ENCODE results near the gene DLL4.
A peak's percentile ranks its signal among the peaks of the same experiment; 100 is the strongest.

DLL4 gene

DNA sequence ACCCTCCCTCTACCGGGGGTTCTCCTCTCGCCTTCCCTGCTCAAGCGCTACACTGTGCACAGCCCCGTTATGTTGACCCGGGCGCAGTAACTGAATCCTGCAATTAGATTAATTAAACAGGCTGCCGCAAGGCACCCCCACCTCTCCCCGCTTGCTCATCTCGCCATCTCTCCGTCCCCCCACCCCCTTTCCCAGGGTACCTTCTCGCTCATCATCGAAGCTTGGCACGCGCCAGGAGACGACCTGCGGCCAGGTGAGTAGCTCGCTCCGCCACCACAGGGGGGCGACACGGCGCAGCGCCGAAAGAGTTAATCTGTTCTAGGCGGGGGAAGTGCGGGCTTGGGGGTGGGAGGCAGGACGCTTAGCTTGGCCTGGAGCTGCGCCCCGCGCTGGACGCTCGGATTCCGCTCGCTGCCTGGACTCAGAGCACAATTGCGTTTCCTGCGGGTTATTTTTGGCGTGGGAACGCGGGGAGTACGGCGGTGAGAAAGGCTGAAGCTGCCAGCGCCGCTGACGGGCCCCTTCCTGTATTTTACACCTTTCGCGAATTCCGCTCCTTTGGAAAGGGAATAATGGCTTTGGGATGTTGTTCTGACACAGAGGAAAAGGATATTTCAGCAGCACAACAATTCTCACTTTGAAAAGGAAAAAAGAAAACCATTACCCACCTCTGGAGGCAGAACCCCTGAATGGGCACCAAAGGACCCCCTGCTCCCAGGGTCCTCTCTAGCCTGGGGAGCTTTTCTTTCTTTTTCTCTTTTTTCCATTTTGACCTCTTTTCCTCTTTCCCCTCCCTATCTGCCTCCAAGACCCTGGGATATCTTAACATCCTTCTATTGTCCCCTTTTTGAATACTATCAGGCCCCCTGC lies 1.5 kb downstream of the DLL4 start:
- TF ChIP-seq CTCF (IDR thresholded peaks at IDR 0.05; ENCODE audit: low read depth, low read length, missing control alignments): peak; percentile 34
- DNase-seq (ENCODE audit: low read depth): no peak
- H3K4me3 ChIP-seq (ENCODE audit: low read depth, low read length): peak overlapping the region; percentile 30
- in situ Hi-C loops (cut with HindIII; ENCODE audit: low sequenced_read_pairs): no loop called here

DNA sequence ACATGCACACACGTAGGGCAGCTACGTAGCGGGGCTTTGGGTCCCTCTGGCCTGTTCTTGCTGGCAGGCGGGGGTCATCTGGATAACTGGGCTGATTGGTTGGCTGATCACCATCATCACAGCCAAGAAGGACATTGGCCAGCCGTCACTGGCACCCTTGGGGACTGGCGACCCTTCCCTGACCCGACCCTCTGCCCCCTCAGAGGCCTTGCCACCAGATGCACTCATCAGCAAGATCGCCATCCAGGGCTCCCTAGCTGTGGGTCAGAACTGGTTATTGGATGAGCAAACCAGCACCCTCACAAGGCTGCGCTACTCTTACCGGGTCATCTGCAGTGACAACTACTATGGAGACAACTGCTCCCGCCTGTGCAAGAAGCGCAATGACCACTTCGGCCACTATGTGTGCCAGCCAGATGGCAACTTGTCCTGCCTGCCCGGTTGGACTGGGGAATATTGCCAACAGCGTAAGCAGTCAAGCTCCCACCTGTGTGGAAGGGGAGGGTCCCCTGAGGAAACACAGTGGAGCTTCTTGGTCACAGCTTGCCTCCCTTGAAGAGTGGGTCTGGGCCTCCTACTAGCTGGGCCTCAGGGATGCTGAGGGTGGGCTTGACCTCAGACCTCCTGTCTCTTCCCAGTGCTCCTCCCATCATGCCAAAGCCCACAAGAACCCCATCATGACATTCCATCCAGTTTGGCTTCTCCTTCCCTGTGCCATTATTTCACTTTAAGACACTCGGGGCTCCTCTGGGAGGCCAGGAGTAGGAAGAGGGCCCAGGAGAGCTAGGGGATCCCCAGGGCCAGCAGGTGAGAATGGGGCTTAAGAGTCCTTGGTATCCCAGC lies 2.4 kb downstream of the DLL4 start:
- H3K4me3 ChIP-seq (ENCODE audit: low read depth, low read length): no peak overlapping the region
- DNase-seq (ENCODE audit: low read depth): no peak
- no peak for TF ChIP-seq CTCF (IDR thresholded peaks at IDR 0.05; ENCODE audit: low read depth, low read length, missing control alignments)
- in situ Hi-C loops (cut with HindIII; ENCODE audit: low sequenced_read_pairs): no loop called here

DNA sequence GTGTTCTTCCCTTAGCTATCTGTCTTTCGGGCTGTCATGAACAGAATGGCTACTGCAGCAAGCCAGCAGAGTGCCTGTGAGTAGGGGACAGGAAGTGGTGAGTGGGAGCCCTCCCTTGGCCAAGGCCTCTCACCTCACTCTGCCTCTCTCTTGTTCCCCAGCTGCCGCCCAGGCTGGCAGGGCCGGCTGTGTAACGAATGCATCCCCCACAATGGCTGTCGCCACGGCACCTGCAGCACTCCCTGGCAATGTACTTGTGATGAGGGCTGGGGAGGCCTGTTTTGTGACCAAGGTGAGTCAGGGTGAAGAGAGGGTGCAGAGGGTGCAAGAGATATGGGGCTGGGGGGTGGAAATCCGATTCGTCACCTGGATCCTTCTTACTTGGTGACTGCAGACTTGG lies 3.0 kb downstream of the DLL4 start:
- H3K4me3 ChIP-seq (ENCODE audit: low read depth, low read length): no peak overlapping the region
- in situ Hi-C loops (cut with HindIII; ENCODE audit: low sequenced_read_pairs): no loop called here
- DNase-seq (ENCODE audit: low read depth): no peak
- no peak for TF ChIP-seq CTCF (IDR thresholded peaks at IDR 0.05; ENCODE audit: low read depth, low read length, missing control alignments)

GRCh38 chr15:40932649-40933516 lies 3.7 kb downstream of the DLL4 start:
- in situ Hi-C loops (cut with HindIII; ENCODE audit: low sequenced_read_pairs): no loop called here
- DNase-seq (ENCODE audit: low read depth): no peak
- no peak overlapping the region for H3K4me3 ChIP-seq (ENCODE audit: low read depth, low read length)
- TF ChIP-seq CTCF (IDR thresholded peaks at IDR 0.05; ENCODE audit: low read depth, low read length, missing control alignments): no peak

DNA sequence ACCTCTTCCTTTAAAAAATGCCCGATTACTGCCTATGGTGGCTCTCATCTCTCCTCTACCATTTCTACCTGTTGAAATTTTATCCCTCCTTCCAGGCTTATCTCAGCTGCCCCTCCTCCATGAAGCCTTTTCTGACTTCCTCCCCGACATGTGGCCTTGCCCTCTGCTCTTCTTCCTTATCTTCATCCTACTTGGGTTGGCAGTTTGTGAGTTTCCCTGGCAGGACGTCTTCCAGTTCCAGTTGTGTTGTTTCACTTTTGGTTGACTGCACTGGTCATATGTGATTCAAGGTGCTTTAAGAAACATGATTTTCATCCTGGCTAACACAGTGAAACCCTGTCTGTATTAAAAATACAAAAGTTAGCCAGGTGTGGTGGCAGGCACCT lies 4.4 kb downstream of the DLL4 start:
- no peak overlapping the region for H3K4me3 ChIP-seq (ENCODE audit: low read depth, low read length)
- TF ChIP-seq CTCF (IDR thresholded peaks at IDR 0.05; ENCODE audit: low read depth, low read length, missing control alignments): no peak
- no peak for DNase-seq (ENCODE audit: low read depth)
- in situ Hi-C loops (cut with HindIII; ENCODE audit: low sequenced_read_pairs): no loop called here

GRCh38 chr15:40934457-40934856 lies 5.3 kb downstream of the DLL4 start:
- DNase-seq (ENCODE audit: low read depth): no peak
- H3K4me3 ChIP-seq (ENCODE audit: low read depth, low read length): no peak overlapping the region
- no peak for TF ChIP-seq CTCF (IDR thresholded peaks at IDR 0.05; ENCODE audit: low read depth, low read length, missing control alignments)
- in situ Hi-C loops (cut with HindIII; ENCODE audit: low sequenced_read_pairs): no loop called here

All from astrocyte of the cerebellum (primary cell).